NCI-H2081 treated with DMSO at 0.1 percent for 48 hours (cell line): ENCODE measurements around the gene ALPK3.

Experiments used
- DNase-seq: peaks from one replicate; lab custom pipeline; 2025; lab: John Stamatoyannopoulos, UW

The ALPK3 gene

DNA sequence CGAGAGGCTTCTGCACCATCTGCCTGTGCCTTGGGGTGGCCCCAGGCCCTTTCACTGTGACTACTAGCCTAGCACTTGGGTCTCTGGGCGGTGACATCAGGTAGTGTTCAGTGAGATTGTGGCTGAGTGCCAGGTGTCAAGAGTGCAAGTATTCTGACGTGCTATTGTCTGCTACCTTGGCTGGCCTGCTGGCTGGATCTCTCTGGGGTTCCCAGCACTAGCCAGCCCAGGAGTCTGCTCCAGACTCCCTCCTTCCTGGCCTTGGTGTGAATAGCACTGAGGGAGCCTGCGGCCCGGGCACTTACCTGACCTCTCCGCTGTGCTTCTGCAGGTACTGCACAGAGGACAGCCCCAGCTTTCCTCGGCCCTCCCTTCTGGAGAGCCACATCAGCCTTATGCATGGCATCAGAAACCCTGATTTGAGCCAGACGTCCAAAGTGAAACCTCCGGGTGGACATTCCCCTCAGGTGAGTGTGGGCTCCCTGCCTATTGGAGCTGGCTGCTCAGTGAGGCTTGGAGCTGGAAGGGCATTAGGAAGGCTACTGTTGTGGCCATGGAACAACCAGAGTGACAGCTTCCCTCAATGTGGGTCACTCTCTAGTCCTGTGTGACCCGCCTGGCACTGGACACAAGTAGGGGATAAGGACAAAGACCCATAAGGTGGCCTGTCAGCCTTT lies 17.5 kb upstream of the ALPK3 start:
- no peak for DNase-seq

DNA sequence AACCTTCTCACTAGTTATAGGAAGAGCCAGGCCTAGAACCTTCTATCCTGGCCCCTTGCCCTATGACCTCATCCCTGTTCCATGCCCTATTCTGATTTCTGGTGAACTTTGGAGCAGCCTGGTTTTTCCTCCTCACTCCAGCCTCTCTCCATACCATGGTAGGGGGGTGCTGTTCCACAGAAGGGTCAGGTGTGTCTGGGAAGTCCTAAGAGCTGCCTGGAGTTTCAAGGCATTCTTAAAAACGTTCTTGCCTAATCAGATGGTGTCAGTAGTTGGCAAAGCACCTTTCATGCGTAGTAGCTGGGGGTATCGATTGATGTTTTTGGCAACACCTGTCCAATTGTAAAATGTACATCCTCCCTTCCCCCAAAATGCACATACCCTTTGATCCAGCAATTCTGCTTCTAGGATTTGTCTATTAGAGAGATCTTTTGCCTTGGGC lies 16.8 kb upstream of the ALPK3 start:
- DNase-seq = no peak

DNA sequence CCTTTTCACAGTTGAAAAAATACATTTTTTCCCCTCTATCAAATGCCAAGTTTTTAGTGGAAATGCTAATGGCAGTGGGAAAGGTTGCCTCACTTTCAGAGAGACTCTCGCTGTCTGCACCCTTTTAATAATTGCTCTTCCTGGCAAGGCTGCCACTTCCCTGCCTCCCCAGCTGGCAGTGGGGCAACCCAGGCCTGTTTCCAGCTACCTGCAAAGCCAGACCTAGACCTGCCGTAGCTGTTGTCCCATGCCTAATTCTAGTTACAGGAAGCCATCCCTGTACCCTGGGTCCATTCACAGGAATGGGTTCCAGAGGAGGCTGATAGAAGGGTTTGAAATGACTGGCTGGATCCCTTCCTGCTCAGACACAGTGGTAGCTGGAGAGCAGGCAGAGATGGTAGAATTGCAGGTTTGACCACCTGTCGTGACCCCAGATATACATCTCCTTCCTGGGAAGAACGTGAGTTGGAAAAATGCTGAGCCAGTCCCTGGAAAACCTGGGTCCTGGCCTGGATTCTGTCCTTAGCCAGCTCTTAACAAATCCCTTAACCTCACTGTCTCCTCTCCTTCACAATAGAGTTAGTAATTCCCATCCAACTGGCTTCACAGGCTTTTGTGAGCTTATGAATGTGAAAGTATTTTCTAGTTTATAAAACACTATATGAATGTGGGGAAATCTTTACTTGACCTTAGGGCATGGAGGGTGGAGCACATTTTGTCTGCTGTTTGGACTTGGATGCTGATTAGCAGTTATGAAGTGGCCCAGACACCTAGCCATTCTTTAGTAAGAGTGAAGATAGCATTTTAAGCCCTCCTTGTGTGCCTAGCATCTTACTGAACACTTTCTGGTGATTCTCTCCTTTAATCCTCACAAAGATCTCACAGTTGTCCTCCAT lies 12.9 kb upstream of the ALPK3 start:
- DNase-seq = no peak

DNA sequence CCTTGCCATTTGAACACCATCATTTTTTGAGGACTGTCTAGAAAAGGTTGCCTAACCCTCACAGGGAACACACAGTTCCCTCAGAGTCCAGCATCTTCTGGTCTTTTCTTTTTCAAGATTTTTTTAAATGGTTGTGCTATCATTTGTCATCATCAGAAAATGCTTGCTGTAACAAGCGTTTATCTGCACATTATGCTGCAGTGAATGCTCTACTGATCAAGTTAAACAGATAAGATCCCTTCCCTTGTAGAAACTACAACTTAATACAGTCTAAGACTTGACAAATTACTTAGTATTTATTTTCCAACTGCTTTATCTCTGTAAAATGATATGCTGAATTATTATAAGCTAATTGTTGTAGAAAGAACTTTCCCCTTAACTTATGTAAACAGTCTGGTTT lies 11.9 kb upstream of the ALPK3 start:
- no peak for DNase-seq

DNA sequence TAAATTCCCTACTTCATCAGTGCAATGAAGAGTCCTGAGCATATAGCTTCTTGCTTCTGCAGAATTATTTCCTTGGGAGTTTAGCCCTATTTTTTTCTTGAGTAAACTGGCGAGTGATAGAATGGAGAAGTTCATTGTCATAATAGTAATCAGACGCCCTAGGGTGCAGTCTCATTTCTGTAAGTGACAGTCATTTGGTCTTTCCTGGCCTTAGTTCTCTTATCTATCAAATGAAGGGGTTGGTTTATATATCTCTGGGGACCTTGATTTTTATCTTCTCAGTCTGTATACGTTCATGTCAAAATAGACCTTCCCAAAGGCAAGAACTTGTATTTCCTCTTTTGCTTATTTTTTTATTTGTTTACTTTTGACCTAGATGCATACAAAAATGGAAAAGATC lies 9.9 kb upstream of the ALPK3 start:
- no peak for DNase-seq

DNA sequence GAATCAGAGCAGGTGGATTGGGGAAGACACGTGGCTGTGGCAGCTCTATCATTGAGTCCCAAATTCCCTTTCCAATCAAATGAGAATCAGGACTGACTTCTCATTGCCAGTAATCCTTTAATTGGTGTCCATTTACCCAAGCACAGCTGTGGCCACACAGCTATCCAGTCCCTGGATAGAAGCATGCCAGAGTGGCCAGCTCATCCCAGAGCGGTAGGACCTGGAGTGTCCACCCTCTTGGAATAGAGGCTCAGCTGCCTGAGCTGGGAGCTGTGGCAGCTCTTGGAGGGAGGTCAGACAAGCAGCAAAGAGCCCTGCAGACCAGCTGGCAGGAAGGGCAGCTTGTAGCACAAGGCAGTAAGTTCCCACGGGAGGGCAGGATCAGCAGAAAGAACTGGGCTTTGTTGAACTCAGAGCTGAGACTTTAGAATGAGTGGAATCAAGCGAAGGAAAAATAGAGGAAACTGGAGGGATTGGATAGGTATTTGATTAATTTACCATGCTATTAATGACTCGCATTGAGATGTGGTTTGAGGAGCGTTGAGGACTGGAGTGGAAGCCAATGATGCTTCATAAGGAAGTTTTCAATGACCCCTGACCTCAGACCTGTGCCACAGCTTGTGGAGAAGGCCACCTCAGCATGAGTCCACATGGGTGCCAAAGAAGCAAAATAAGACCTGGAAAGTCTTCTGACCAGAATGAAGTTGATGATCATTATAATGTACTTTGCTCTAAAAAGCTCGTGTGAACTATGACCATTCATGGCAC lies 6.9 kb upstream of the ALPK3 start:
- DNase-seq = no peak

DNA sequence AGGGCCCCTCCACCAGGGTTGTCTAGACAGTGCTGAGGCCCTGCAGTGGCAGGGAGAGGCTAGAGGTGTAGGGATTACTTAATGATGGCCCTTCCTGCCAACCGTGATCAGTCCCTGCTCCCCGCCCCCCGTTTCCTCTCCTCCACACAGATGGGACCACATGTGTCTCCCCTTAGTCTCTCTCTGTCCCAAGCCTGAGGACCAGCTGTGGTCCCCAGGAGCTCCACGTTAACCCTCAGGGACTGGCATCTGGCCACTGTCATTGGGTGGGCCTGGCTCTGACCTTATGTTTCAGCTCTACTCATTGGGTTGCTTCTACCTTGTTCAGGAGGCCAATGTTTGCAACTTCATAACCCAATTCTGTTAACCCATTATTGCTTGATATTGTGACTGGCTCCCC lies 6.0 kb upstream of the ALPK3 start:
- no peak for DNase-seq

DNA sequence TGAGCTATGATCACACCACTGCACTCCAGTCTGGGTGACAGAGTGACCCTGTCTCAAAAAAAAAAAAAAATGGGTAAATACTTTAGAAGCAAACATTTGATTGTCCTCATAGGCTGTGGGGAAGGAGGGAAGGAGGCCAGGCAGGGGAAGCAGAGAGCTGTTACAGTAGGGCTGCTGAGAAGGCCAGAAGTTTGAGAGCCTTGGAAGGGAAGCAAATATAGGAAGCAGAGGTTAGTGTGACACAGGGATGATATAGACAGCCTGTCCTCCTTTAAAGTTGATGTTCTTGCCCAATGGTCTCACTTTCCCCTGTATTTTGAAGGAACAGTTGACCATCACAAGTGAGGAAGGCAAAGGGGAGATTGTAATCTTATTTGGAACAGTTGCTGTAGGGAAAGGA lies 5.3 kb upstream of the ALPK3 start:
- no peak for DNase-seq

DNA sequence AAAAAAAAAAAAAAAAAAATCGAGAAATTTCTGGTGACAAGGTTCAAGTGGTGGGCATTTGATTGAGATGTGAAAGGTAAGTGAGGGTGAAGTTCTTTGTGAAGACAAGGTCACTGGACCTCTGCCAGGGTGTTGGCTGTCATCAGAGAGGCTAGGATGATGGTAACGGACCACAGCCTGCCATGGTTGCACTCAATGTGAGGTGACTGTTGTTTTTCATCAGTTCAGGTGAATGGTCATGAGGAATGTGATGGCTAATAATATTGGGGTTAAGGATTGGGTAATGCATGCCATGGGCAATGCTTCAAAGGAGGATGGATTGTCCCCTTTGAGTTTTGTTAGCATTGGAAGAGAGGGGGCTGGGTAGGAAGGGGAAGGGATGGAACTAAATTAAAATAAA lies 4.3 kb upstream of the ALPK3 start:
- no peak for DNase-seq

DNA sequence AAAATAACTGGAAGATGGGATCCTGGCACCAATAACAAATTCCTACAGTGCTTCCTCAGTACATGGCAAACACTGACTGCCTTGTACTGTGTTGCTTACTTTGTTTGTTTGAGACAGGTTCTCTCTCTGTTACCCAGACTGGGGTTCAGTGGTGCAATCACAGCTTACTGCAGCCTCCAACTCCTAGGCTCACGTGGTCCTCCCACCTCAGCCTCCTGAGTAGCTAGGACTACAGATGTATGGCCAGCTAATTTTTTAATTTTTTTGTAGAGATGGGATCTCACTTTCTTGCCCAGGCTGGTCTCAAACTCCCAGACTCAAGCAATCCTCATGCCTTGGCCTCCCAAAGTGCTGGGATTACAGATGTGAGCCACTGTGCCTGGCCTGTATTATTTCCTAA lies 3.7 kb upstream of the ALPK3 start:
- no peak for DNase-seq

DNA sequence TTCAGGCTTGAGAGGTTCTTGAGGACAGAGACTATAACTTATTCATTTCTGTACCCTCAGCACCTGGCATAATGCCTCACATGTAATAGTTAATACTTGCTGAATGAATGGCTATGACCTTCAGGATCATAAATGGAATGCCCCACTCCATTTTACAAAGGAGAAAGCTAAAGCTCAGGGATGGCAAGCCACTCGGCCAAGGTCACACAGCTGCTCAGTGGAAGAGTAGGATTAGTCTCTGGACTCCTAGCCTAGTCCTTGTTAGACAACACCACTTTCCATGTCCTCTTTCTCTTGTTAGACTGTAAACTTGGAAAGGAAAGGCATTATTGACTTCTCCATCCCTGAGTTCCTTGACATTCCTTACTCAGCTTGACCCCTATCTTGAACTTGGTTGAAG lies 3.2 kb upstream of the ALPK3 start:
- DNase-seq = no peak

DNA sequence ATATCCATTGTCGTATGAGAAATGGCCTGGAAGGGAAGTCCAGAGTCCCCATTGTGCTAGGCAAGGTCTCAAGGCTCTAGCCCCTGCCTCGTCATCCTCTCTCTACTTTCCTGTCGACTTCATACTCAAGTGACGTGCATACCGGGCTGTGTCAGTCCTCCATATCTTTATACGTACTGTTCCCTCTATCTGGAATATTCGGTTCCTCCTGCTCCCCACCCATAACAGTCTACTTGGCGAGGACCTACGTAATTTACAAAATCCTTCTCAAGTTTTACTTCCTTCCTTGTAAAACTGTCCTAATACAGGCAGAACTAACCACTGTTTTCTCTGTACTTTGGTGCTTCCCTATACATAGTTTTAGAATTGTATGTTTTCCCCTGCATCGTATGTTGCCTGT lies 2.2 kb upstream of the ALPK3 start:
- DNase-seq = no peak

DNA sequence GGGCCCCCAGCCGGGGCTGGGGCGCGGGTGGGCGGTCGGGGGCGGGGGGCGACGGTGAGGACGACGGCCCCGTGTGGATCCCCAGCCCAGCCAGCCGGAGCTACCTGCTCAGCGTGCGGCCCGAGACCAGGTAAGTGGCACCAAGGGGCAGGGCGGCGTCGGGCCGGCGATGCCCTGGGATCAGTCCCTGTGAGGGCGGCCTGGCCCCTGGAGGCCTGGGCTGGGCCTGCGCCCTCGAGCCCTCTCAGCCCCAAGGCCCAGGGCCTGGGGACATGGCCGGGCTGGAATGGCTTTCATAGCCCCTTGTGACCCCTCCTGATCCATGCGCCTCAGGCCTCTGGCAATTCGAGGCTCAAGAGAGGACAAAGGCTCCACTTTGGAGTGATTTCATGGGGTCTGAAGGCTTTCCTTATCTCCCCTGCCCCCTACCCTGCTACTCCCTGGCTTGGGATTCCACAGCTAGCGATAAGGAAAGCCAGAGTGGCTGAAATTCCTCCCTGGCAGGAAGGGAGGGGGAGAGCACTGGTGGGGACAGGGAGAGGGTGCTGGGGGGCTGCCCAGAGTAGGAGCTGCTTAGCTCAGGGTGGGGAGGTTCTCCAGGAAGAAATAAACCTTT lies 418 bp downstream of the ALPK3 start:
- no peak for DNase-seq

DNA sequence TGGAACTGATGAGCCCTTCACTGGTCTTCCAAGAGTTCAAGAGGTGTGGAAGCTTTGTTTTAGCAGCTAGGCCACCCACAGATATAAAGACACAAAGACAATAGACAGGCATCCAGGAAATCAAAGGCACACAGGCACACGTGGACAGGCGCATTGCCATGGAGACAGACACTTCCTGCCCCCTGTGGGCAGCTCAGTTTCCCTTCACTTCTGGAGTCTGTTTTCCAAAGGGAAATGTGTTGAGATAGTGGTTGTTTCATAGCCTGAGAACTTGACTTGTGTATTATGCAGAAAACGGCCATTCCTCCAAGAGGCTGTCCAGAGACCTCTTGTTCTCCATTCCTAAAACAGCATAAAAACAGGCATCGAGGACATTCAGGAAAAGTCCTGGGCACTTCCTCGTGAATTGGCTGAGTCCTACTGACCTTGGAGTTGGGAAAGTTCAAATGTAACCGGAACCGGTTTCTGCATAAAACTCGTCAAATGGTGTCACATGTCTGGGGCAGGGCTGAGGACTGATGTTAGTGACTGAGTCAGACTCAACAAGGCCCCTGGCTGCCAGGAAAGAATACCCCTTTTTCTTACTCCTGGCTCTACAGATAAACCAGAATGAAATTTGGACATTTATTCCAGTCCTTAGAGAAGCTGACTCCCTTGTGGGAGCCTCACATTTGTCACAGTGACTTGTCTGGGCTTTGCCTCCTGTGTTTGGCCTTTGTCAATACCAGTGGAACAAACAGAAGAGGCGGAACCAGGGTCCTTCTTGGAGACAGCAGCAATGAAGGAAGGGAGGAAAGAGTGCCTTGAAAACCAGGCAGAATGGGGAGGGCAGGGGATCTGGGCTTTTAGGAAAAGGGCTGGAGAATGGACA lies 1.3 kb downstream of the ALPK3 start:
- DNase-seq = no peak

DNA sequence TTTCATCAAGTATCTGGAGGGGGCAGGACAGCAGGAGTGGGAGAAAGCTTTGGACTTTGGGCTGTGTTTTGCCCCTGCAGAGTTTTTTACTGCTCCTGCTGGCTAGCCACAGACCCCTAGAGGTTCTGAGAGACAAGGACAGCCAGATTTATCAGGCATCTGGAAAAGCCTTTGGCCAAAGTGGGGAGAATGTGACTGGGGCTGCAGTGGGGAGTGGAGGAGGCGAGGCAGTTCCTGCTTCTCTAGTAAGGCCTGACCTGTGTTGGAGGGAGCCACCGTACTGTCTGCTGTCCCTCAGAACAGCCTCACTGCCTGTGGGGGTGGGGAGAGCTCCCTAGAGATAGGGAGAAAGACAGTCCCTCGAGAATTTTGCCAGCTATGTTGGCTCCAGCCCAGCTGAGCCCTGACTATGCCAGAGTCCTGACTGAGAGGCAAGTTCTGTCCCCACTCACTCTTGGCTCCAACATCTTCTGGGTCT lies 2.2 kb downstream of the ALPK3 start:
- DNase-seq = no peak

DNA sequence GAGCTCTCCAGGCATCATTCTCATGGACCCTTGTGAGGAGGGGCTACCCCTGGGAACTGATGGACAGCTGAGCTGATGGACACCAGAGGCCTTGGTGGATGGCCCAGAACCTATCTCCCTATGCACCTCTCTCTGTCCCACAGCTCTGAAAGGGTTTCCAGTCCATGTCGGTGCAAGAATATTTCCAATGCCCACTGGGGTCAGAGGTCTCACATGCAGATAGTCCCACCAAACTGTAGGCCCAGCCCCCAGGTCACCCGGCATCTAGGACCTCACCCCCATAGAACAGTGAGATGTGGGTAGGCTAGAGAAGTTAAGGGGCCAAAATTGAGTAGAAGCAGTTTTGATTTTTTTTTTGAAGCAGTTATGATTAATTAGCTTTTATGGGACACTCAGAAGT lies 2.6 kb downstream of the ALPK3 start:
- DNase-seq = no peak

DNA sequence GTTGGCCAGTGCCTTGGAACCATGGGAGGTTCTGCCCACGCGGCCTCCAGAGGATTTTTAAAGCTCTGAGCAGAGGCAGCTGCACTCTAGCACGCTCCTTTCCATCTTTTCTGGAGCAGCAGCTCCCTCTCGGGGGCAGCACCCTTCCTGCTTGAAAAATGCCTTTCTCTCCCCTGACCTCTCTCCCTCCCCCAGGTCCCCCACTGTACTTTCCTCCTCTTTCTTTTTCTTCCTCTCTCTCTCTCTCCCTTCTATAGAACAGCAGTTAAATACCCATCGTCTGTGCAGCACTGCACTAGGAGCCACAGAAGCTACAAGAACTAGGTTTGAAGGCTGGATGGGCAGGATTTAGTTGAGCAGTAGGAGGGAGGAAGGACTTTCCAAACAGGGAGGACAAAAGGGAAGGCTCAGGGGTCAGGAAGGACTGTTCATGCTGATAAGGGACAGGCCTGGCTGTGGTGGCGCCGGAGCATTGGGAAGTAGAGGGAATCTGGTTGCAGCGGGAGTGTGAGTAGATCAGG lies 4.4 kb downstream of the ALPK3 start:
- no peak for DNase-seq

DNA sequence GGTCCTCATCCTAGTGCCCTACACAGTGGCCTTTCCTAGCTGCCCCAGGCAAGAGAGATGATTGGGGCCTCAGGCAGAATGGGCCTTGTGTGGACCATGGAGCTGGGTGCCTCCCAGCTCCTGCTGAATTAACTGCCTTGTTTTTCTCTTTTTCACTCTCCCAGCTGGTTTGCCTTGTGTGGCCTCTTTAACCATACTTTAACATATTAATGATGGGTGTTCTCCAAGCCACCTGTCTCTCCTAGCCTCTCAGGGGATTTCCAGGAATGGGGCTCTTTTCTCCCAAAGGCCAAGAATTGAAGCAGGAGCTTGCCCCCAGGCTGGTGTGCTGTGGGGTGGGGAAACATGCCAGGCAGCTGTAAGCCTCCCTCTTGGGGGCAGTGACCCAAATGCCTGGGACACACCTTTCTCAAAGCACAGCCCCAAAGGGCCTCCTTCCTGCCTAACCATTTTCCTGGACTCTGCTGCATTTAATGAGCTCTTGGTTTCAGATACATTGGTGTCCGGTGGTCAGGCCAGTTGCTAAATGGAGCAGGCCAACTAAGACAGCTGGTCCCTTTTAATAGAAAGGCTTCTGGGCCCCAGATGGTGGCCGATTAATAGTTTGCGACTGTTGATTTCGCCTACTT lies 5.6 kb downstream of the ALPK3 start:
- DNase-seq = no peak

DNA sequence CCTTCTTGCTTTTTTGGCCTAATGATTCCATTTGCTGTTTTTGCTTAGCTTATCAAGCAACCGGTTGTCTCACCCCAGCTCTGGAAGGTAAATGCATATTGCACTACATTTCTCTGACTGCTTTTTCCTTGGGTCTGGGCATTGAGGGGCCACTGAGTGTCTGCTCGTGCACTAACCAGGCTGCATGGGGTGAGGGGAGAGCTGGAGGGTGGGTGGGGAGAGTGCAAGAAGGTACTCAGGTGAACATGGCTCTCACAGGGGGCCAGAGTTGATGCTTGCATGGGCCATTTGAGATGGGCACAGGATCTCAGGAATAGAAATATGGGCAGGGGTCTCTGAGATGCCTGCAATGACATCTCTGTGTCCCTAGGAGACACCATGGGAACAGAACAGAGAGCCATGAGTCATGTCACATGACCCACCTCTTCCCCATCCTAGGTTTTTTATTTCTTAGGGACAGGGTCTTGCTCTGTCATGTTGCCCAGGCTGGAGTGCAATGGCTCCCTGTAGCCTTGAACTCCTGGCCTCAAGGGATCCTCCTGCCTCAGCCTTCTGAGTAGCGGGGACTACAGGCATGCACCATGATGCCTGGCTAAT lies 6.2 kb downstream of the ALPK3 start:
- DNase-seq = no peak
